GM10266 (cell line): ENCODE data around the gene IGFALS.

Experiments
- DNase-seq: peaks from one replicate; pipeline ENCODE4 v3.0.0; 2012; ENCODE audit errors: extremely low spot score
- TF ChIP-seq, protein P1 (sequence below): IDR thresholded peaks from 2 replicates; pipeline ENCODE4 v1.5.1; 2012; ENCODE audit warnings: mild to moderate bottlenecking, low read depth; ENCODE audit not compliant: control insufficient read depth, insufficient read depth; ENCODE audit errors: missing control alignments

IGFALS gene

DNA sequence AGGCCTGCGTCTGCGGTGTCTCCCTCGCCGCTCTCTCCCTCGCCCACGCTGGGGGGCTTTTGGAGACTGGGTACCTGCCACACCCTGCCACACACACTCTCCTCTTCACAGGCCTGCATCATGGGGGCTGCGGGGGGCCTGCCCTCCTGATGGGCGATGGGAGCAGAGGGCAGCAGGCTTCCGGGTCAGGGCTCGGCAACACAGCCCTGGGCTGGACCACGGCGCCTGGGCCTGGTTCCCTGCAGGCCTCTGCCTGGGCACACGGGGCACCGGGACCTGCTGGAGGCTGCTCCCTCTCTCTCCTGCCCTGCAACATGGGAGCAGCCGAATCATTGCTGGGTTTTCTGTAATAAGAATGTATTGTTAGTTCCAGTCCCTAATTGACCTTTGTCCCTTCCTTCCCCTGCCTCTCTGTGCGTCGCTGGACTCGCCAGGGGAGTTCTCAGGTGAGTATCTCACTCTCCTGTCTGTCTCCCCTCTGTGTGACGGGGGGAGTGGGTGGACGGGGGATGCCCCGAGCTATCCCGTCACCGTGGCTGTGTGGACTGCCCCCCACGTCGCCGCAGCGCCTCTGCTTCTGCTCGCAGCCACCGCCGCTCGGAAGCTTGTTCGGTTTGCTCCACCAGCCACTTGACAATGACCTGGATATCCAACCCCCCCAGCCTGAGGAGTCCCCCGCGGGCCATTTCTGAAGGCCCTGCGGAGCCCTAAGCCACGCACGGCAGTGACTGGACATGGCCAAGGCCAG, 35.6 kb downstream of the IGFALS start:
- TF ChIP-seq, protein P1, sequence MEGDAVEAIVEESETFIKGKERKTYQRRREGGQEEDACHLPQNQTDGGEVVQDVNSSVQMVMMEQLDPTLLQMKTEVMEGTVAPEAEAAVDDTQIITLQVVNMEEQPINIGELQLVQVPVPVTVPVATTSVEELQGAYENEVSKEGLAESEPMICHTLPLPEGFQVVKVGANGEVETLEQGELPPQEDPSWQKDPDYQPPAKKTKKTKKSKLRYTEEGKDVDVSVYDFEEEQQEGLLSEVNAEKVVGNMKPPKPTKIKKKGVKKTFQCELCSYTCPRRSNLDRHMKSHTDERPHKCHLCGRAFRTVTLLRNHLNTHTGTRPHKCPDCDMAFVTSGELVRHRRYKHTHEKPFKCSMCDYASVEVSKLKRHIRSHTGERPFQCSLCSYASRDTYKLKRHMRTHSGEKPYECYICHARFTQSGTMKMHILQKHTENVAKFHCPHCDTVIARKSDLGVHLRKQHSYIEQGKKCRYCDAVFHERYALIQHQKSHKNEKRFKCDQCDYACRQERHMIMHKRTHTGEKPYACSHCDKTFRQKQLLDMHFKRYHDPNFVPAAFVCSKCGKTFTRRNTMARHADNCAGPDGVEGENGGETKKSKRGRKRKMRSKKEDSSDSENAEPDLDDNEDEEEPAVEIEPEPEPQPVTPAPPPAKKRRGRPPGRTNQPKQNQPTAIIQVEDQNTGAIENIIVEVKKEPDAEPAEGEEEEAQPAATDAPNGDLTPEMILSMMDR = no peak
- no peak for DNase-seq

- no peak for DNase-seq
- TF ChIP-seq, protein P1 = no peak
Observed at GRCh38 chr16:1754204-1754603, 39.3 kb downstream of the IGFALS start.

- TF ChIP-seq, protein P1 = no peak
- no peak for DNase-seq
Observed at GRCh38 chr16:1752853-1753252, 40.7 kb downstream of the IGFALS start.

GRCh38 chr16:1751946-1752345, 41.6 kb downstream of the IGFALS start:
- no peak for DNase-seq
- TF ChIP-seq, protein P1 = no peak

- no peak for DNase-seq
- TF ChIP-seq, protein P1 = no peak
Observed at GRCh38 chr16:1749152-1750117, 44.1 kb downstream of the IGFALS start.

GRCh38 chr16:1747934-1748333, 45.6 kb downstream of the IGFALS start:
- TF ChIP-seq, protein P1 = no peak
- DNase-seq = no peak

GRCh38 chr16:1746693-1747195, 46.8 kb downstream of the IGFALS start:
- no peak for DNase-seq
- TF ChIP-seq, protein P1 = no peak
